HEK293 (cell line): ENCODE measurements around the gene LILRA6.
"Not testable (repeated sequence)": the region's sequence is repeated elsewhere in the genome, so short reads cannot be mapped to it uniquely, and the experiment has no call there.

Source experiments
- CTCF ChIP-seq: fragments of 450-650 bp; formaldehyde crosslinking; IDR thresholded peaks from 2 replicates; pipeline ENCODE4 v1.5.1; 2016; ENCODE audit warnings: missing biosample characterization, missing genetic modification characterization
- KLF16 ChIP-seq: fragments of 450-650 bp; formaldehyde crosslinking; IDR thresholded peaks from 2 replicates; pipeline ENCODE4 v1.5.1; 2017; ENCODE audit warnings: missing biosample characterization, missing genetic modification characterization
- PRDM6 ChIP-seq: fragments of 450-650 bp; formaldehyde crosslinking; IDR thresholded peaks from 2 replicates; pipeline ENCODE4 v1.5.1; 2017; ENCODE audit warnings: missing biosample characterization, missing genetic modification characterization
- REST ChIP-seq: fragments of 450-650 bp; formaldehyde crosslinking; IDR thresholded peaks from 2 replicates; pipeline ENCODE4 v1.5.1; 2016; ENCODE audit warnings: missing biosample characterization, missing genetic modification characterization
- ZFP41 ChIP-seq: fragments of 450-650 bp; formaldehyde crosslinking; IDR thresholded peaks from 2 replicates; pipeline ENCODE4 v1.5.1; 2016; ENCODE audit warnings: missing biosample characterization, missing genetic modification characterization, borderline replicate concordance
- ZNF10 ChIP-seq: fragments of 450-650 bp; formaldehyde crosslinking; IDR thresholded peaks from 2 replicates; pipeline ENCODE4 v1.5.1; 2017; ENCODE audit warnings: missing biosample characterization, missing genetic modification characterization
- ZNF530 ChIP-seq: fragments of 450-650 bp; formaldehyde crosslinking; IDR thresholded peaks from 2 replicates; pipeline ENCODE4 v1.5.1; 2016; ENCODE audit warnings: low read depth, missing biosample characterization, missing genetic modification characterization
- ZNF626 ChIP-seq: fragments of 450-650 bp; sonication (Bioruptor Pico); formaldehyde crosslinking; IDR thresholded peaks from 2 replicates; pipeline ENCODE4 v1.5.1; 2018; ENCODE audit warnings: missing biosample characterization, missing genetic modification characterization, inconsistent platforms
- ZNF76 ChIP-seq: fragments of 450-650 bp; formaldehyde crosslinking; IDR thresholded peaks from 2 replicates; pipeline ENCODE4; 2016; ENCODE audit warnings: low read depth, missing biosample characterization, missing genetic modification characterization, borderline replicate concordance
- ZNF785 ChIP-seq: fragments of 450-650 bp; formaldehyde crosslinking; IDR thresholded peaks from 2 replicates; pipeline ENCODE4 v1.5.1; 2016; ENCODE audit warnings: missing biosample characterization, missing genetic modification characterization
- TF ChIP-seq, protein P1 (sequence below): fragments of 450-650 bp; formaldehyde crosslinking; IDR thresholded peaks from 2 replicates; pipeline ENCODE4 v1.5.1; 2016; ENCODE audit warnings: missing biosample characterization, missing genetic modification characterization

- TF ChIP-seq ZNF10 (tag by site-specific recombination); ZNF76; ZNF530; CTCF (tag by site-specific recombination); ZFP41 (tag by site-specific recombination); ZNF626 (tag by site-specific recombination); PRDM6 (tag by site-specific recombination); ZNF785 (tag by site-specific recombination); KLF16 (tag by site-specific recombination); REST (tag by site-specific recombination): not testable (repeated sequence)
- TF ChIP-seq, protein P1, sequence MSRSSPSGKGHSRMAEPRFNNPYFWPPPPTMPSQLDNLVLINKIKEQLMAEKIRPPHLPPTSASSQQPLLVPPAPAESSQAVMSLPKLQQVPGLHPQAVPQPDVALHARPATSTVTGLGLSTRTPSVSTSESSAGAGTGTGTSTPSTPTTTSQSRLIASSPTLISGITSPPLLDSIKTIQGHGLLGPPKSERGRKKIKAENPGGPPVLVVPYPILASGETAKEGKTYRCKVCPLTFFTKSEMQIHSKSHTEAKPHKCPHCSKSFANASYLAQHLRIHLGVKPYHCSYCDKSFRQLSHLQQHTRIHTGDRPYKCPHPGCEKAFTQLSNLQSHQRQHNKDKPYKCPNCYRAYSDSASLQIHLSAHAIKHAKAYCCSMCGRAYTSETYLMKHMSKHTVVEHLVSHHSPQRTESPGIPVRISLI (tag by site-specific recombination) = not testable (repeated sequence)
These were observed 36.1 kb upstream of the LILRA6 start for GRCh38 chr19:54278571-54279195.
